GM18951 (cell line): ENCODE data around the gene STAMBPL1.

Source experiments
- POLR2A ChIP-seq: IDR thresholded peaks from 4 replicates; pipeline ENCODE4 v1.6.1; 2011; ENCODE audit warnings: mild to moderate bottlenecking; ENCODE audit not compliant: insufficient read length, insufficient read depth; ENCODE audit errors: extremely low read depth
- in situ Hi-C: fragments of 300-500 bp; cut with MboI; formaldehyde crosslinking; loops from one replicate; pipeline ENCODE4 v1.12.0; 2022; ENCODE audit warnings: low sequenced_read_pairs, mixed read lengths, inconsistent platforms; ENCODE audit not compliant: unreplicated experiment

The STAMBPL1 gene

DNA sequence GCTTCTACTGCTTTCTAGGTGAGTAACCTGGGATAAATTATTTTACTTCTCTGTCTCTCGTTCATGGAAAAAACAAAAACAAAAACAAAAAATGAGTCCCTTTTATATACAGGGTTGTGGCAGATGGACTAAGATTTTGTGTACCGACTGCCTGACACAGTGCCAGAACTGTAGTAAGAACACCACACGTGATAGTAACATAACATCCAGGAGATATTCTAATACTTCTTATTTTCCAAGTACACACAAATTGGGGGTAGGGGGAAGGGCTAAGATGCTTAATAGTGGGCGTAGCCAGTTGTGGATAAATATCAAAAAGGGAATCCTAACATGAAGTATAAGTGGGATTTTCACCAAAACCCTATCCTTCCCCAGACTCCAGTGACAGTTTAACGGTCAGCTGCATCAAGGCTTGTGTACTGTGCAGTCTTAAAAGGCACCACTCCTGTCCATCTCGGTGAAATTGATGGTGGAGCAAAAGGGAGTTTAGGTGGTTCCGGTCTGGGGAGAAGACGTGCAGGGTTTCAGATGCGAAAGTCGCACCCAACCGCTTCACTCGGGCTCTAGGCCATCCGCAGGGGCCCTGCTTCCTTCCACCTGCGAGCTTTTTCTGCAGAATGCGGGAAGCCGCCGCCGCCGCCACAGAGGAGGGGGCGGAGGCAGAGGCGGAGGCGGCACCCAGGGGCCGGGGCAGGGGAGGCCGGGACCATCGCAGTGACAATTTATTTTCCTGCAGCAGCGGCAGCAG is at the start of gene STAMBPL1:
Gene STAMBPL1, plus strand, starts transcription at position 712 of the 748 bp plus-strand sequence. CDS start 21,464 bp downstream, outside the sequence.
- in situ Hi-C loops, result no loop called here
- TF ChIP-seq POLR2A, result peak; percentile 50

DNA sequence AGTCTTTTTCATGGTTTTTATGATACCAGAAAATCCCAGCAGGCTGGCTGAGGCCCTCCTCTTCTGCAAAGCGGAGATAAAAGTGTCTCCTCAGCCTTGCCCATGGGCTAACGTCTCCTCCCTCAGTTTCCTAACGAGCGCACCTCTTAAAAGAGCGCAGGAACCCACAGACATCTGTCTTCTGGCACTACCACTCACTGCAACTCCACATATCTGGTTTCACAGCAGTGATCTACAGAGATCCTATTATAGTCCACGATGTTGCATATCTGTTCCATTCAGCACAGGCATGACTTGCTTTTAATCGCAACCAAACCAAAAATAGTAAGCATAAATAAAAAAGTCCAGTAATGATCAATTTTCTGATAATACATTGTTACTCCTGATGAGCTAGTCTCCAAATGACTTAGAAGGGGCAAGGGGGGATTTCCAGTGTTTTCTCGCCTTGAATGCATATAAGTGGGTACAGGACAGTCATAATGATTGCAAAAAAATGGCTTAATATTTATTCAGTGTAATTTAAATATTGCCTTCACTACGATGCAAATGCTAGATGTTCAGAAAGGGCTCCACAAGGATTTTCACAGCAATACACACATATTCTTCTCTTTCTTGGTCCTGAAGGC is 49.3 kb upstream of the STAMBPL1 start:
- TF ChIP-seq POLR2A, result no peak
- in situ Hi-C loops, result loop anchor here (10.0 kb wide), 3 partner anchors 94 to 384 kb away; no protein-coding TSS in a partner anchor

DNA sequence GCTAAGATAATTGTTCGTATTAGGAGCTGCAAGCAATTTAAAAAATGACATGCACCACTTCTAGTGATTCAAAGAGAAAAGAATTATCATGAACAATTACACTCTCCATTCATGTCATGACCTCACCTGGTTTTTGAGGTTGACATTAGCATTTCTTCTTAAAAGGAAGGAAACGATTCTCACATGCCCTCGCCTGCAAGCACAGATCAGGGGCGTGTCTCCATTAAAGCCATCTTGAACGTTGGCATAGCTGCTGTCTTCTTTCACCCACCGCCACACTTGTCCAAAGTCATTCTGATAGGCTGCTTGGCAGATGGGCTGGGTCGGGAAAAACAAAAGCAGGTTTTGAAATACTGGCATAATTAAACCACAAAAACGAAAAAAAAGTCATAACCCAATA is 48.3 kb upstream of the STAMBPL1 start:
- in situ Hi-C loops, result loop anchor here (10.0 kb wide), 3 partner anchors 93 to 383 kb away; no protein-coding TSS in a partner anchor
- no peak for TF ChIP-seq POLR2A

DNA sequence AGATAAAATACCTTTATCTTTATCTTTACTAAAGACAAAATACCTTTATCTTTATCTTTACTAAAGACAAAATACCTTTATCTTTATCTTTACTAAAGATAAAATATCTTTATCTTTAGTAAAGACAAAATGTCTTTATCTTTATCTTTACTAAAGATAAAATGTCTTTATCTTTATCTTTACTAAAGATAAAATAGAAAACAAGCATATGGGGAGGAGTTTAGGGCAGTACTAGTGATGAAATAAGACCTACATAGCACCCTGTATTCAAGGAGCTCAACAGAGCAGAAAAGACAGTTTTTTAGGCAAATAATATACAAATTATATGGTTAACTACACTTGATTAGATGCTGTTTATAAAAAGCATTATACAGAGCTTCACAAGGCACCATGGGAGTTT is 47.7 kb upstream of the STAMBPL1 start:
- no peak for TF ChIP-seq POLR2A
- in situ Hi-C loops, result loop anchor here (10.0 kb wide), 3 partner anchors 92 to 382 kb away; no protein-coding TSS in a partner anchor

DNA sequence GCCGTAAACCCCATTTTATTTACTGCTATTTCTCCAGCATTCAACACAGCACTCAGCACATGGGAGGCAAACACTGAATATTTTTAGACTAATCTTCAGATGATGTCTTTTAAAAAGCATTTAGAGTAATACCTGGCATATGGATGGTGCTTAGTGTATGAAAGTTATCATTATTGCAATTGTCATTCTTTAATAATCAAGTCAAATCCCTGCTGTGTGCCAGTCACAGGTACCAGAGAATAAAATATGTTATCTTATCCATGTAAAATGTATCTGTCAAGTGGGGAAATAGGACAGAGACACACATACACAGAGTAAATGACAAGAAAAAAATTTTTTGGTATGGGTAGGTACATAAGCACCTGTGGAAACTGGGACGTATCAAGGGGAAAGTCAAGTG is 46.9 kb upstream of the STAMBPL1 start:
- in situ Hi-C loops, result loop anchor here (10.0 kb wide), 3 partner anchors 92 to 382 kb away; no protein-coding TSS in a partner anchor

DNA sequence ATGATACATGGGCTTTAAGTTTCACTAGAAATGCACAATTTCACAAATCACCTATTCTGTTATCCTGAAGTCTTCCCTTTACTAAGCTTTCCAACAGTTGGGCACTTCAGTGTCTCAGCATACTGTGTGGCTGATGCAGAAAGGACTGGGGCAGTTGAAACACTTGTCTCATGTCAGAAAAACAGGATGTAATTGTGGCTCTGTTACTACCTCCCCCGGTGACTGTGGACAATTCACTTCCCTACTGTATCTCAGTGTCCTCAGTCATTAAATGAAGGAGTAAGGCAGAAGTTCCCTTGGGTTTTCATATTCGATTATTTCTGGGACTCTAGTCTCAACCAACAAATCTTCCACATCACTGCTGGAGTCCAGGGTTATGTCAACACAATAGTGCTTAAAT is 46.3 kb upstream of the STAMBPL1 start:
- TF ChIP-seq POLR2A, result no peak
- in situ Hi-C loops, result loop anchor here (10.0 kb wide), 3 partner anchors 91 to 381 kb away; no protein-coding TSS in a partner anchor

More for the DNA sequence above, 46.9 kb upstream of the STAMBPL1 start:
- no peak for TF ChIP-seq POLR2A

DNA sequence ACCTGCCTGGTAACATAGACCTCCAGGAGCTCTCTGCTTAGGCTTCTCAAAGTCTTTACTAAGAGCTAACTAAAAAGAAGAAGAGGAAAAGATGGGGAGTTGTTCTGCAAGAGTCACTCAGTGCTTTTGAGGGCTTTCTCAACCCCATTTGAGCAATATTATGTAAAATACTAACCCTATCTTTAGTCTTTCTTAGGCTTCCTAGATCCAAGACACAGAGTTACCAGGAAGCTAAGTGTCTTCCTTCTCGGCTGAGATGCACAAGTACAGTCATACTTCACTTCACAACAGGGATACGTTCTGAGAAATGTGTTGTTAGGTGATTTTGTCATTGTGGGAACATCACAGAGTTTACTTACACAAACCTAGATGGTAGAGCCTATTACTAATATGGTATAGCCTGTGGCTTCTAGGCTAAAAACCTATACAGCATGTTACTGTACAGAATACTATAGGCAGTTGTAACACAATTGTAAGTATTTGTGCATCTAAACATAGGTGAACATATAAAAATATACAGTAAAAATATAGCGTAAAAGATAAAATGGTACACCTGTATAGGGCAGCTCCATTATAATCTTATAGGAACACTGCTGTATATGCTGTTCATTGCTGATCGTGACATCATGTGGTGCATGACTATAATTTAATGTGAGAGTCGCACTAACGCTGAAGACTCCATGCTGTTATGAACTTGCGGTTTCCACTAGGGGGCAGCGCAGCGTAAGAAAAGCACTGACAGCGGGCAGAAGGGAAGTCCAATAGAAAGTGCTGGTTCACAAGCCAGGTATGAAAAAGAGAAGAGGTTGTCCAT is 44.7 kb upstream of the STAMBPL1 start:
- in situ Hi-C loops, result loop anchor here (10.0 kb wide), 3 partner anchors 89 to 379 kb away; no protein-coding TSS in a partner anchor
- no peak for TF ChIP-seq POLR2A

DNA sequence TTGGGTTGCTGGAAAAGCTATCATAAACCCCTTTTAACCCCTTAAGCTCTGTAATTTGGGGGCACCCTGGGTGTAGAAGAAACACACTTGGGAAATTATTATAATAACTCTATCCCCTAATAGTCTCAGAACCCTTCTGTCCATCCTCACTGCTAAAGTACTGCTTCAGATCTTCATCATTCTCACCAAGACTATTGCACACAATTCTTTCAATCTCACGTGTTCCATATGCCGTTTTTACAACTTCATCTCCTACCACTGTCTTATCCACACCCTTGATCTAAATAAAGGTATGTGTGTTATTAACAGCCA is 44.2 kb upstream of the STAMBPL1 start:
- no peak for TF ChIP-seq POLR2A
- in situ Hi-C loops, result loop anchor here (10.0 kb wide), 3 partner anchors 89 to 379 kb away; no protein-coding TSS in a partner anchor

DNA sequence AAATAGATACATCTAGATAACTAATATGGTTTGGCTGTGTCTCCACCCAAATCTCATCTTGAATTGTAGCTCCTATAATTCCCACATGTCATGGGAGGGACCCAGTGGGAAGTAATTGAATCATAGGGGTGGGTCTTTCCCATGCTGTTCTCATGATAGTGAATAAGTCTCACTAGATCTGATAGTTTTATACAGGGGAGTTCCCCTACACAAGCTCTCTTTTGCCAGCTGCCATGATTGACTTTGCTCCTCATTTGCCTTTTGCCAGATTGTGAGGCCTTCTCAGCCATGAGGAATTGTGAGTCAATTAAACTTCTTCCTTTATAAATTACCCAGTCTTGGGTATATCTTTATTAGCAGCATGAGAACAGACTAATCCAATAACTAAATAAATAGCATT is 42.4 kb upstream of the STAMBPL1 start:
- in situ Hi-C loops, result loop anchor here (10.0 kb wide), 3 partner anchors 87 to 377 kb away; no protein-coding TSS in a partner anchor

DNA sequence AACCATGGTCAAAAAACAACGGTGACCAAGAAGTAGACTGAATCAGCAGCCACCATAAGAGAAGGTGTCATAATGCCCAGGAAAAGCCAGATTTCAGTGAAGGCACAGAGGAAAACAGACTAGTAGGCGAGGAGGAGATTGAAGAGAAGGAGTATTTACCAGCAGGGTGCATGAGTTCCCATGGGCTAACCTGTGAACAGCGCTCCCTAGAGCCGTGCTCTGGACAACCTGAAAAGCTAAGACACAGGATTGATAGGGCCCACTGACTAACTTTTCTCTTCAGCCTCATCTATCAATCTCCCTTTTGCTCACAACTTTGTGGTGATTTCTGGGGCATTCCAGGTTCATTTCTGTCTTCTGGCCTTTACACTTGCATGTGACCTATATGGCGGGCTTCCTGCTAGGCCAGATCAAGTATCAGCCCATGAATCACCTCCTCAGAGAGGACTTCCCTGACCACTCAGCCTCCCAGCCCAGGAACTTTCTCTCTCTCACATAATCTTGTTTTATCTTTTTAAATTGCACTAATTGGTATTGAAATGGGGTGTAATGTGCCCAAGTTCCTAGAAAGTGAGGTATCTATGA is 41.2 kb upstream of the STAMBPL1 start:
- TF ChIP-seq POLR2A, result no peak
- in situ Hi-C loops, result loop anchor here (10.0 kb wide), 3 partner anchors 86 to 376 kb away; no protein-coding TSS in a partner anchor

DNA sequence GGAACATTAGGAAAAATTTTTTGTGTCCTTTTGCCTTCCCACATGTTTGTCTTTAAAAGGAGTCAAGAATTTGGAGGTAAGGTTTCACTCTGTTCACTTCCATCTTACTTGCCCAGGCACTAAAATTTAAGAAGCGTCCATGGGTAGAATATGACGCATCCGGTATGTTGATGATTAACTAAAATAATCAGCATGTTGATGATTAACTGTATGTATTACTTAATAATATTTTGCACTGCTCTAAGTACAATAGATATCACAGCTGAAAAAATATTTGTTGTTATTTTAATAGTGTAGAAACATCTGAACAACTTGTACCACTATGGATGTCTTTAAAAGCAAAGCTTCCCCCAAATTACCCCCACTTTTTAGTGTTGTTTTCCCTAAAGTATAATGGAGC is 39.9 kb upstream of the STAMBPL1 start:
- in situ Hi-C loops, result no loop called here
- TF ChIP-seq POLR2A, result no peak

DNA sequence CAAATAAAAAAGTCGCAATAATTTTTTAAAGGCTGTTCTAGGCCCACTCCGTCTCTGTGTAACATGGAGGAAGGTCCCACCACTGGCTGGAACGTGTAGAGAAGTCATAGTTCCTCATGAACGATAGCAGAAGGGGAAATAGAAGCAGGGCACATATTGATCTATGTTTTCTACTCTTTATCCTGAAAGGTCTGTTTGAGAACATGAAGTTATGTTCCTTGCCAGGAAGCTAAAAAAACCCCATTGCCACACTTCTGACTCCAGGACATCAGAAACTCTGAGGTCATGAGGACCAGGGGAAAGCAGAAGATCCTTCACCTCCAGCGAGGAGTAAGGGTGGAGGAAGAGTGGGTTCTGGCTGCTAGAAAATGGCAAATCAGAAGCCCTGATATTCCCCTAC is 39.2 kb upstream of the STAMBPL1 start:
- in situ Hi-C loops, result no loop called here
- no peak for TF ChIP-seq POLR2A
